Measurements from ENCODE around the gene FSTL3. TPM values are rescaled to one million over a fixed set of nuclear protein-coding genes. Genes with fewer than 3 reads are reported as not detected.

FSTL3 gene
- total and polyA plus RNA-seq, 2 of the 8 experiments (the other 6 are each of a cell fraction or from before 2014, with no cell fraction given): 8.1 to 11.8 TPM

DNA sequence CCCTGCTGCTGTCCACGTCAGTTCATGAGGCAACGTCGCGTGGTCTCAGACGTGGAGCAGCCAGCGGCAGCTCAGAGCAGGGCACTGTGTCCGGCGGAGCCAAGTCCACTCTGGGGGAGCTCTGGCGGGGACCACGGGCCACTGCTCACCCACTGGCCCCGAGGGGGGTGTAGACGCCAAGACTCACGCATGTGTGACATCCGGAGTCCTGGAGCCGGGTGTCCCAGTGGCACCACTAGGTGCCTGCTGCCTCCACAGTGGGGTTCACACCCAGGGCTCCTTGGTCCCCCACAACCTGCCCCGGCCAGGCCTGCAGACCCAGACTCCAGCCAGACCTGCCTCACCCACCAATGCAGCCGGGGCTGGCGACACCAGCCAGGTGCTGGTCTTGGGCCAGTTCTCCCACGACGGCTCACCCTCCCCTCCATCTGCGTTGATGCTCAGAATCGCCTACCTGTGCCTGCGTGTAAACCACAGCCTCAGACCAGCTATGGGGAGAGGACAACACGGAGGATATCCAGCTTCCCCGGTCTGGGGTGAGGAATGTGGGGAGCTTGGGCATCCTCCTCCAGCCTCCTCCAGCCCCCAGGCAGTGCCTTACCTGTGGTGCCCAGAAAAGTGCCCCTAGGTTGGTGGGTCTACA lies 6.6 kb downstream of the FSTL3 start:
- Histone ChIP-seq H3K4ac (replicated peaks; ENCODE audit: insufficient read length, low read depth, low read length) (no peak overlapping the region), H3K27me3 (replicated peaks in 1 of 4; ENCODE audit: control insufficient read depth in 3 of 4, extremely low read depth in 1 of 4, insufficient read depth in 3 of 4, low read length in 3 of 4) (peaks cover 0 to 2% (median under 1%) of the 10 kb centered on the region in 4 experiments; a peak in 2 of 7 replicates), H2BK15ac (ENCODE audit: low read length) (no peak overlapping the region), H3K23me2 (ENCODE audit: low read depth, low read length) (peaks cover 4% of the 10 kb centered on the region; the same call in 1 of the 2 replicates), H3K79me1 (ENCODE audit: low read depth, low read length) (0 out of 2 replicates have a peak, but pooled peaks cover 3% of the 10 kb centered on the region), H2BK5ac (ENCODE audit: low read depth, low read length) (no peak overlapping the region), H3K4me2 (ENCODE audit: insufficient read depth in 1 of 2, low read depth in 2 of 2, low read length in 2 of 2) (no peak overlapping the region), H3K9ac (replicated peaks in 1 of 4; ENCODE audit: extremely low read depth in 1 of 4, low read depth in 3 of 4, low read length in 3 of 4) (no peak overlapping the region), H2BK20ac (ENCODE audit: low read length) (no peak overlapping the region), H2BK12ac (ENCODE audit: low read depth, low read length) (no peak overlapping the region), H2AK5ac (ENCODE audit: low read depth, low read length) (no peak overlapping the region), H3K79me2 (ENCODE audit: control insufficient read depth in 1 of 2, insufficient read depth in 2 of 2, low read length in 2 of 2) (no peaks in the 10 kb centered on the region), H3K56ac (replicated peaks; ENCODE audit: insufficient read length, low read depth, low read length) (no peak overlapping the region), H3K18ac (ENCODE audit: extremely low read depth, low read length) (no peak overlapping the region), H2AFZ (ENCODE audit: low read length) (no peak overlapping the region), H3K27ac (ENCODE audit: low read depth, low read length) (no peak overlapping the region), H3K36me3 (ENCODE audit: control insufficient read depth in 2 of 4, insufficient read depth in 4 of 4, low read length in 3 of 4) (no peaks in the 10 kb centered on the region), H4K20me1 (replicated peaks in 1 of 2; ENCODE audit: control insufficient read depth in 1 of 2, insufficient read depth in 2 of 2, low read length in 2 of 2) (peaks cover 0 to 5% of the 10 kb centered on the region in 2 experiments), H4K5ac (ENCODE audit: insufficient read length, low read depth, low read length) (no peak overlapping the region), H4K91ac (replicated peaks; ENCODE audit: insufficient read length, low read length) (no peak overlapping the region), H3K9me3 (ENCODE audit: insufficient read depth in 2 of 2, low read depth in 1 of 2, low read length in 1 of 2) (no peaks in the 10 kb centered on the region), H4K8ac (ENCODE audit: extremely low read depth, insufficient read depth, low read length) (no peak overlapping the region), H3K14ac (ENCODE audit: insufficient read length) (no peak overlapping the region), H2BK120ac (replicated peaks; ENCODE audit: low read depth, low read length) (no peak overlapping the region), H3K23ac (ENCODE audit: insufficient read length) (no peak overlapping the region), H3K4me3 (ENCODE audit: extremely low read depth in 1 of 4, insufficient read depth in 2 of 4, low read depth in 3 of 4, low read length in 4 of 4) (no peak overlapping the region), H3K4me1 (replicated peaks in 1 of 4; ENCODE audit: control insufficient read depth in 3 of 4, insufficient read depth in 4 of 4, low read length in 3 of 4) (peaks cover 0 to 4% (median 1%) of the 10 kb centered on the region in 4 experiments; a peak in 2 of 7 replicates)
- ChIA-PET CTCF (ENCODE audit: partially characterized antibody) (interaction anchor here (1.7 to 3.0 kb wide), 4 partner anchors 12 to 25 kb away, joined by 3 to 13 read pairs (median 6); partner anchors contain the start of gene PRSS57), POLR2A (ENCODE audit: partially characterized antibody) (interaction anchor here (0.9 to 1.0 kb wide), 3 partner anchors 8 to 137 kb away, joined by 3 to 4 read pairs (median 3); no protein-coding TSS in a partner anchor)
- DNase-seq (ENCODE audit: low read depth in 1 of 2, low spot score in 2 of 2) (no peak), FAIRE-seq (no peak)
- 93% methylated on average over 25 of the region's 25 CpGs; no CpG with 5 or more reads in 1 of the 2 experiments for WGBS, 2 experiments (ENCODE audit: extremely low coverage in 1 of 2, insufficient coverage in 1 of 2, insufficient read length in 1 of 2, insufficient replicate concordance in 2 of 2, low coverage in 1 of 2, low lambda C conversion rate in 2 of 2, missing lambda C conversion rate in 1 of 2)
- TF ChIP-seq SAP30 (IDR thresholded peaks at IDR 0.05; ENCODE audit: insufficient read depth, insufficient replicate concordance, low read length) (no peak), CHD2 (IDR thresholded peaks at IDR 0.05; ENCODE audit: low read length) (no peak), CBX5 (IDR thresholded peaks at IDR 0.05; ENCODE audit: low read depth, low read length) (no peak), TEAD4 (IDR thresholded peaks at IDR 0.05; ENCODE audit: low read depth, low read length) (no peak), RFX5 (IDR thresholded peaks at IDR 0.05; ENCODE audit: borderline replicate concordance, low read depth, low read length) (no peak), USF2 (IDR thresholded peaks at IDR 0.05; ENCODE audit: low read length) (no peak), CHD1 (IDR thresholded peaks at IDR 0.05; ENCODE audit: low read depth, low read length) (no peak), MAFK (IDR thresholded peaks at IDR 0.05; ENCODE audit: low read depth, low read length) (no peak), CTBP2 (IDR thresholded peaks at IDR 0.05; ENCODE audit: borderline replicate concordance, insufficient read depth, insufficient read length, low read length) (no peak), SIN3A (conservative IDR thresholded peaks at IDR 0.05 in 1 of 2, IDR thresholded peaks at IDR 0.05 in 1 of 2; ENCODE audit: low read depth in 1 of 2, low read length in 2 of 2) (no peak), CEBPB (IDR thresholded peaks at IDR 0.05; ENCODE audit: low read depth, low read length) (no peak), POLR2AphosphoS5 (IDR thresholded peaks at IDR 0.05; ENCODE audit: low read depth, low read length) (no peak)
